Measurements from ENCODE around the gene RIOK3.
A peak's percentile ranks its signal among the peaks of the same experiment; 100 is the strongest.

RIOK3 gene

GRCh38 chr18:23452728-23453679, at the start of gene RIOK3:
TSS of gene RIOK3 (plus strand) at chr18:23453287. CDS start at chr18:23453440, 153 bp downstream.
- H3K36me3 ChIP-seq, result peaks cover 15% of the 10 kb centered on the region
- TF ChIP-seq, protein P1, sequence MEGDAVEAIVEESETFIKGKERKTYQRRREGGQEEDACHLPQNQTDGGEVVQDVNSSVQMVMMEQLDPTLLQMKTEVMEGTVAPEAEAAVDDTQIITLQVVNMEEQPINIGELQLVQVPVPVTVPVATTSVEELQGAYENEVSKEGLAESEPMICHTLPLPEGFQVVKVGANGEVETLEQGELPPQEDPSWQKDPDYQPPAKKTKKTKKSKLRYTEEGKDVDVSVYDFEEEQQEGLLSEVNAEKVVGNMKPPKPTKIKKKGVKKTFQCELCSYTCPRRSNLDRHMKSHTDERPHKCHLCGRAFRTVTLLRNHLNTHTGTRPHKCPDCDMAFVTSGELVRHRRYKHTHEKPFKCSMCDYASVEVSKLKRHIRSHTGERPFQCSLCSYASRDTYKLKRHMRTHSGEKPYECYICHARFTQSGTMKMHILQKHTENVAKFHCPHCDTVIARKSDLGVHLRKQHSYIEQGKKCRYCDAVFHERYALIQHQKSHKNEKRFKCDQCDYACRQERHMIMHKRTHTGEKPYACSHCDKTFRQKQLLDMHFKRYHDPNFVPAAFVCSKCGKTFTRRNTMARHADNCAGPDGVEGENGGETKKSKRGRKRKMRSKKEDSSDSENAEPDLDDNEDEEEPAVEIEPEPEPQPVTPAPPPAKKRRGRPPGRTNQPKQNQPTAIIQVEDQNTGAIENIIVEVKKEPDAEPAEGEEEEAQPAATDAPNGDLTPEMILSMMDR (IDR thresholded peaks at IDR 0.05; ENCODE audit: low read depth, low read length), result no peak
- peak; percentile 98 for DNase-seq
- H3K4me3 ChIP-seq (ENCODE audit: low read depth, low read length), result peak within 1 kb of the TSS; percentile 90
- H3K9me3 ChIP-seq (ENCODE audit: severe bottlenecking), result no peaks in the 10 kb centered on the region
- H3K27ac ChIP-seq, result peak within 1 kb of the TSS; percentile 87
- no peaks in the 10 kb centered on the region for H3K27me3 ChIP-seq (ENCODE audit: insufficient read depth, low read depth, severe bottlenecking)

GRCh38 chr18:23403310-23403709, 49.8 kb upstream of the RIOK3 start:
- H3K4me3 ChIP-seq (ENCODE audit: low read depth, low read length), result no peak overlapping the region

GRCh38 chr18:23405636-23406035, 47.5 kb upstream of the RIOK3 start:
- Histone ChIP-seq H3K27me3 (ENCODE audit: insufficient read depth, low read depth, severe bottlenecking) (no peaks in the 10 kb centered on the region), H3K9me3 (ENCODE audit: severe bottlenecking) (no peaks in the 10 kb centered on the region), H3K36me3 (no peaks in the 10 kb centered on the region), H3K4me3 (ENCODE audit: low read depth, low read length) (no peak overlapping the region), H3K27ac (no peak overlapping the region)
- TF ChIP-seq, protein P1 (IDR thresholded peaks at IDR 0.05; ENCODE audit: low read depth, low read length), result no peak
- DNase-seq, result no peak

More at GRCh38 chr18:23403310-23403709, 49.8 kb upstream of the RIOK3 start:
- Histone ChIP-seq H3K9me3 (ENCODE audit: severe bottlenecking) (no peaks in the 10 kb centered on the region), H3K27me3 (ENCODE audit: insufficient read depth, low read depth, severe bottlenecking) (no peaks in the 10 kb centered on the region), H3K27ac (no peak overlapping the region), H3K36me3 (no peaks in the 10 kb centered on the region)
- TF ChIP-seq, protein P1 (IDR thresholded peaks at IDR 0.05; ENCODE audit: low read depth, low read length), result no peak
- DNase-seq, result no peak

- no peaks in the 10 kb centered on the region for H3K27me3 ChIP-seq (ENCODE audit: insufficient read depth, low read depth, severe bottlenecking)
- no peak overlapping the region for H3K4me3 ChIP-seq (ENCODE audit: low read depth, low read length)
- no peaks in the 10 kb centered on the region for H3K36me3 ChIP-seq
- TF ChIP-seq, protein P1 (IDR thresholded peaks at IDR 0.05; ENCODE audit: low read depth, low read length), result no peak
- no peaks in the 10 kb centered on the region for H3K9me3 ChIP-seq (ENCODE audit: severe bottlenecking)
- H3K27ac ChIP-seq, result no peak overlapping the region
- DNase-seq, result no peak
These were observed 46.8 kb upstream of the RIOK3 start for GRCh38 chr18:23406271-23406787.

GRCh38 chr18:23412351-23412964, 40.6 kb upstream of the RIOK3 start:
- TF ChIP-seq, protein P1 (IDR thresholded peaks at IDR 0.05; ENCODE audit: low read depth, low read length), result no peak
- Histone ChIP-seq H3K27ac (no peak overlapping the region), H3K36me3 (no peaks in the 10 kb centered on the region), H3K4me3 (ENCODE audit: low read depth, low read length) (no peak overlapping the region), H3K9me3 (ENCODE audit: severe bottlenecking) (no peaks in the 10 kb centered on the region), H3K27me3 (ENCODE audit: insufficient read depth, low read depth, severe bottlenecking) (no peaks in the 10 kb centered on the region)
- no peak for DNase-seq
